GM18499 (cell line): ENCODE measurements around the gene CPXM2.

Experiments
- ATAC-seq: cut with Tn5 transposase; IDR thresholded peaks from one replicate; pipeline ENCODE4 v1.9.1; 2021; ENCODE audit warnings: moderate number of reproducible peaks; ENCODE audit not compliant: insufficient read depth, unreplicated experiment

Gene CPXM2

GRCh38 chr10:123891144-123892071 is at the start of gene CPXM2:
Gene CPXM2, minus strand, starts transcription at chr10:123891807. Its CDS starts 148 bp downstream, at chr10:123891659.
- ATAC-seq = no peak

- ATAC-seq = no peak
Measured at GRCh38 chr10:123939591-123939990, 48.0 kb upstream of the CPXM2 start.

GRCh38 chr10:123938890-123939289 is 47.3 kb upstream of the CPXM2 start:
- ATAC-seq = no peak

GRCh38 chr10:123936426-123936825 is 44.8 kb upstream of the CPXM2 start:
- no peak for ATAC-seq

- no peak for ATAC-seq
Measured at GRCh38 chr10:123935680-123936079, 44.1 kb upstream of the CPXM2 start.

GRCh38 chr10:123934846-123935245 is 43.2 kb upstream of the CPXM2 start:
- no peak for ATAC-seq

GRCh38 chr10:123930340-123931001 is 38.9 kb upstream of the CPXM2 start:
- no peak for ATAC-seq

GRCh38 chr10:123929791-123930190 is 38.2 kb upstream of the CPXM2 start:
- no peak for ATAC-seq

- ATAC-seq = no peak
Measured at GRCh38 chr10:123928427-123928826, 36.8 kb upstream of the CPXM2 start.

- peak; percentile 52 for ATAC-seq
Measured at GRCh38 chr10:123926401-123927264, 35.0 kb upstream of the CPXM2 start.

- no peak for ATAC-seq
Measured at GRCh38 chr10:123922126-123922525, 30.5 kb upstream of the CPXM2 start.

GRCh38 chr10:123916775-123917174 is 25.2 kb upstream of the CPXM2 start:
- ATAC-seq = no peak

GRCh38 chr10:123913688-123914268 is 22.2 kb upstream of the CPXM2 start:
- ATAC-seq = no peak

GRCh38 chr10:123912871-123913270 is 21.3 kb upstream of the CPXM2 start:
- no peak for ATAC-seq

GRCh38 chr10:123912466-123912865 is 20.9 kb upstream of the CPXM2 start:
- no peak for ATAC-seq

GRCh38 chr10:123911866-123912265 is 20.3 kb upstream of the CPXM2 start:
- ATAC-seq = no peak

- no peak for ATAC-seq
Measured at GRCh38 chr10:123909866-123910265, 18.3 kb upstream of the CPXM2 start.

- ATAC-seq = no peak
Measured at GRCh38 chr10:123909426-123909825, 17.8 kb upstream of the CPXM2 start.

- ATAC-seq = no peak
Measured at GRCh38 chr10:123908379-123908778, 16.8 kb upstream of the CPXM2 start.
